Esophagus (tissue), 2 donors: ENCODE results near the gene CDCA5. TPM values are rescaled to one million over a fixed set of nuclear protein-coding genes. Genes with fewer than 3 reads are reported as not detected.
A peak's percentile ranks its signal among the peaks of the same experiment; 100 is the strongest.

ENCODE experiments used
- H3K27ac ChIP-seq, 2 donors: one replicate each; pipeline ENCODE4 v1.5.1; 2013; ENCODE audit warnings: low read depth in 2 of 2, mild to moderate bottlenecking in 2 of 2, inconsistent platforms in 1 of 2, low read length in 1 of 2, moderate library complexity in 1 of 2
- H3K27me3 ChIP-seq, 2 donors: one replicate each; pipeline ENCODE4 v1.6.1; 2013; ENCODE audit warnings: low read length in 2 of 2, control low read depth in 1 of 2, mild to moderate bottlenecking in 1 of 2; ENCODE audit not compliant: insufficient read depth in 2 of 2, control insufficient read depth in 1 of 2
- H3K36me3 ChIP-seq, 2 donors: one replicate each; pipeline ENCODE4 v1.6.1; 2013; ENCODE audit warnings: low read length in 1 of 2; ENCODE audit not compliant: control insufficient read depth in 2 of 2, insufficient read depth in 2 of 2
- H3K4me1 ChIP-seq, 2 donors: one replicate each; pipeline ENCODE4 v1.6.1; 2013; ENCODE audit warnings: low read length in 1 of 2; ENCODE audit not compliant: control insufficient read depth in 2 of 2, insufficient read depth in 2 of 2
- H3K4me3 ChIP-seq, 2 donors: one replicate each; pipeline ENCODE4 v1.5.1; 2013; ENCODE audit warnings: low read length in 2 of 2, mild to moderate bottlenecking in 2 of 2, low read depth in 1 of 2, moderate library complexity in 1 of 2
- H3K9me3 ChIP-seq, 2 donors: one replicate each; pipeline ENCODE4 v1.6.1; 2013; ENCODE audit warnings: mild to moderate bottlenecking in 2 of 2, low read depth in 1 of 2, low read length in 1 of 2, moderate library complexity in 1 of 2; ENCODE audit not compliant: control insufficient read depth in 2 of 2, insufficient read depth in 1 of 2
- WGBS, 2 donors: extraction: QIAGEN DNeasy Blood & Tissue Kit; methylation state at CpG; one replicate each; pipeline ENCODE4 v1.1.7; 2013; 5-methylcytosine and 5-hydroxymethylcytosine counted together
- polyA plus RNA-seq, 2 donors: library from polyadenylated mRNA; stranded (reverse); fragments of 200-250 nt; gene quantifications; one replicate each; pipeline ENCODE4 v1.2.3, GENCODE V29; 2013
- donor health status: healthy with polysubstance abuse.
- donor health status: Bipolar disorder and iron deficiency.

The CDCA5 gene
- polyA plus RNA-seq, 2 donors: 4.3 to 8.8 TPM

DNA sequence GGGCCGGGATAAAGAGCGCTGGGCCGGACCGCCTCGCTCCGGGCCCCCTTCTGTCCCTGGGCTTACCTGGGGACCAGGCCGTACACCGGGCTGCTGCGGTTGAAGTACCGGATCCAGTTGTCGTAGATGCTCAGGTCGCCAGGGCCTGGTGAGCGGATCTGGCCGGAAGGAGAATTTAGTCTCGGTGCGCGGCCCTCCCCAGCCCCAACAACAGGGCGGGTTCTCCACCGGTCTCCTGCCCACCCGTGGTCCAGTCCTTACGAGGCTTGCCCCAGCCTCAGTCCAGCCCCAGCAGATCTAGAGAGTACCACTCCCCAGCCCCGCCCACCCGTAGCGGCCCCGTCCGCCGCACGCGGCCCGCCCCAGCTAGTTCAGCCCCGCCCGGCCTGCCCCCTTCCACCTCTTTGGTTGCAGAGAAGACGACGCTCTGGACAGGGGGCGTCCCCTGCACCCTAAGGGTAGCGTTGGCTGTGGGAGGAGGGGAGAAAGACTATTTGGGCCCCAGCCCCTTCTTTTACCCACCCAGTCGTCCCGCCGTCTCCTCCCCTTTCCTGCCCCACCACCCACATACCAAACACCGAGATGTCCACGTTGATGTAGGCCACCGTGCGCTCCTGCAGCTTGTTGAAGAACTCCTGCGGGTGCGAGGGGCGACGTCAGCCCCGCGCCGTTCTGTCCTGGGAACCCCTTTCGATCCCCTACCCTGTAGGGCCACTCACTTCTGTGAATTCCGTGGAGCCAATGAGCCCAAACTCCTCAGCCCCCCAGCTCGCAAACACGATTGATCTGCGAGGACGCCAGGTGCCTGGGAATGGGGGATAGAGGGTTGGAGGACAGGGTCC lies 36.0 kb downstream of the CDCA5 start:
- peak overlapping the region; percentile 32 to 40 for H3K4me3 ChIP-seq
- peak overlapping the region; percentile 8 to 39 for H3K27ac ChIP-seq
- WGBS, 2 donors: 17 to 26% methylated on average over 51 to 56 of the region's 56 CpGs
- H3K36me3 ChIP-seq: peaks cover 0 to 11% of the 10 kb centered on the region in 2 donors
- peaks cover under 1 to 9% of the 10 kb centered on the region in 2 donors for H3K4me1 ChIP-seq
- no peaks in the 10 kb centered on the region for H3K9me3 ChIP-seq
- H3K27me3 ChIP-seq: no peaks in the 10 kb centered on the region

GRCh38 chr11:65045728-65046127 lies 38.1 kb downstream of the CDCA5 start:
- peaks cover 0 to 5% of the 10 kb centered on the region in 2 donors for H3K4me1 ChIP-seq
- 85 to 87% methylated on average over 7 of the region's 7 CpGs for WGBS, 2 donors
- no peak overlapping the region for H3K4me3 ChIP-seq
- no peak overlapping the region for H3K27ac ChIP-seq
- H3K36me3 ChIP-seq: peaks cover 0 to 11% of the 10 kb centered on the region in 2 donors
- no peaks in the 10 kb centered on the region for H3K9me3 ChIP-seq
- no peaks in the 10 kb centered on the region for H3K27me3 ChIP-seq

DNA sequence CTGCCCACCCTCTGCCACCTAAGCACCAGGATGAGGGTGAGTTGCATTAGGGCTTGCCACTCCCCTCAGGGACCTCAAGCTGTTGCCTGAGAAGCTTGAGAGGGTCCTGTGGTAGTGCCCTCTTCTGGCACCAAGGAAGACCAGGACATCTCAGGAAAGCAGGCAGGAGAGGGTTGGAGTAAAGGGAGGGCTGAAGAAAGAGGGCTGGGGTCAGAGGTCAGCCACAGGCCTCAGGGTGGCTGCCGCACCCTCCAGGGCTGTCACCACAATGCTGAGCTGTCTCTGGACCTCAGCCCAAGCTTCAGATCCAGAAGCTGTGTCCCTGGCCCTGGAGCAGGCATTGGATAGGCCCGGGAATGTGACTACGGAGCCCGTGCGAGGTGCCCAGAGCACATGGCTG lies 38.8 kb downstream of the CDCA5 start:
- Histone ChIP-seq H3K4me3 (no peak overlapping the region), H3K27me3 (no peaks in the 10 kb centered on the region), H3K27ac (no peak overlapping the region), H3K9me3 (no peaks in the 10 kb centered on the region), H3K4me1 (peaks cover 0 to 5% of the 10 kb centered on the region in 2 donors), H3K36me3 (peaks cover 0 to 11% of the 10 kb centered on the region in 2 donors)
- 89 to 93% methylated on average over 5 of the region's 5 CpGs for WGBS, 2 donors

DNA sequence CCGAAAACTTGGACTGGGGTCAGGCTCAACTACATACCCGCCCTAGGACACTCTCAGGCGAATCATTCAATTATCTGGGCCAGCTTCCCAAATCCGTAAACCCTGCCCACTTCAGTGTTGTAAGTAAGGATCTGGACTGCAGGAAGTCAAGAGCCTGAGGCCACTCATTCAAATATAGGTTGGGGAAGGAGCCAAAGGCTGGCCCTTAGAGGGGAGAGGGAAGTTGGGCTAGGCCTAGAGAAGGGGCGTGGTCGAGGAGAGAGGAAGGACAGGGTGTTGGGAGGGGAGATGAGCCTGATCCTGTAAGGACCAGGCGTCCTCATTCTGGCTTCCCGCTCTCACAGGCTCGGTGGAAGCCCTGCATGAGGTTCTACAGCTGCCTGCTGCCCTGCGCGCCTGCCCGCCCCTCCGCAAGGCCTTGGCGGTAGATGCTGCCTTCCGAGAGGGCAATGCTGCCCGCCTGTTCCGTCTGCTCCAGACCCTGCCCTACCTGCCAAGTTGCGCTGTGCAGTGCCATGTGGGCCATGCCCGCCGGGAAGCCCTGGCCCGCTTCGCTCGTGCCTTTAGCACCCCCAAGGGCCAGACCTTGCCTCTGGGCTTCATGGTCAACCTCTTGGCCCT lies 39.8 kb downstream of the CDCA5 start:
- H3K9me3 ChIP-seq: no peaks in the 10 kb centered on the region
- peaks cover 0 to 5% of the 10 kb centered on the region in 2 donors for H3K4me1 ChIP-seq
- no peaks in the 10 kb centered on the region for H3K27me3 ChIP-seq
- no peak overlapping the region for H3K4me3 ChIP-seq
- 84 to 85% methylated on average over 23 of the region's 23 CpGs for WGBS, 2 donors
- no peak overlapping the region for H3K27ac ChIP-seq
- H3K36me3 ChIP-seq: peaks cover 0 to 14% of the 10 kb centered on the region in 2 donors

GRCh38 chr11:65042891-65043290 lies 40.9 kb downstream of the CDCA5 start:
- H3K27me3 ChIP-seq: no peaks in the 10 kb centered on the region
- 65 to 73% methylated on average over 6 of the region's 6 CpGs for WGBS, 2 donors
- no peak overlapping the region for H3K27ac ChIP-seq
- H3K4me1 ChIP-seq: peaks cover 0 to 2% of the 10 kb centered on the region in 2 donors
- H3K9me3 ChIP-seq: no peaks in the 10 kb centered on the region
- peaks cover 0 to 19% of the 10 kb centered on the region in 2 donors for H3K36me3 ChIP-seq
- H3K4me3 ChIP-seq: no peak overlapping the region

- Histone ChIP-seq H3K4me3 (peak within 1 kb of the TSS; percentile 69 to 76), H3K27me3 (no peaks in the 10 kb centered on the region), H3K27ac (peak within 1 kb of the TSS; percentile 97 to 99), H3K9me3 (no peaks in the 10 kb centered on the region), H3K36me3 (peaks cover 0 to 30% of the 10 kb centered on the region in 2 donors), H3K4me1 (peaks cover 0 to 1% of the 10 kb centered on the region in 2 donors)
- 0 to 1% methylated on average over 54 to 91 of the region's 91 CpGs for WGBS, 2 donors
Measured at GRCh38 chr11:65040847-65041622, 42.8 kb downstream of the CDCA5 start, which contains the start of gene SAC3D1. SAC3D1 (plus strand) TSS chr11:65041210; CDS start chr11:65041293, 83 bp downstream.

- Histone ChIP-seq H3K4me1 (peaks cover 0 to 1% of the 10 kb centered on the region in 2 donors), H3K4me3 (peak overlapping the region; percentile 69 to 76), H3K27ac (peak overlapping the region; percentile 97 to 99), H3K27me3 (no peaks in the 10 kb centered on the region), H3K9me3 (no peaks in the 10 kb centered on the region), H3K36me3 (peaks cover 5 to 33% of the 10 kb centered on the region in 2 donors)
- WGBS, 2 donors: 14 to 15% methylated on average over 7 of the region's 7 CpGs
Measured at GRCh38 chr11:65040520-65040846, 43.4 kb downstream of the CDCA5 start.

- 65 to 77% methylated on average over 6 of the region's 6 CpGs for WGBS, 2 donors
- Histone ChIP-seq H3K4me1 (no peaks in the 10 kb centered on the region), H3K9me3 (no peaks in the 10 kb centered on the region), H3K27me3 (no peaks in the 10 kb centered on the region), H3K4me3 (no peak overlapping the region), H3K27ac (no peak overlapping the region), H3K36me3 (peaks cover 14 to 38% of the 10 kb centered on the region in 2 donors)
Measured at GRCh38 chr11:65036931-65037330, 46.9 kb downstream of the CDCA5 start.

DNA sequence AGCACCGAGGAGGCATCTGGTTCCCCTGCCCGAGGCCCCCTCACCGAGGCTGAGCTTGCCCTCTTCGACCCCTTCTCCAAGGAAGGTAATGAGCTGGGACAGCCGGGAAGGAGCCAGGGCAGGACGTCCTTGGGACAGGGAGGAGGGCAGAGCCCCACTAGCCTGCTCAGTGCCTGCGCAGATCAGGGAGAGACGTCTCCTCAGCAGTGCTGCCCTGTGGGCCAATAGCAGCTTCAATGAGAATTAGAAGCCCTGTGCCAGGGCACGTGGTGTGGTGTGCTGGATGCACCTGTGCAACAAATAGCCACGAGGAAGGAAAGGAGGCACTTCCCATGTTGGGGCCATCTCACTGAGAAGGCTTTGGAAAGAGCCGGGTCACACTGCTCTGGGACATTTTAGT lies 48.3 kb downstream of the CDCA5 start:
- Histone ChIP-seq H3K9me3 (no peaks in the 10 kb centered on the region), H3K36me3 (peaks cover 14 to 40% of the 10 kb centered on the region in 2 donors), H3K27ac (no peak overlapping the region), H3K4me3 (no peak overlapping the region), H3K4me1 (no peaks in the 10 kb centered on the region), H3K27me3 (no peaks in the 10 kb centered on the region)
- 82 to 86% methylated on average over 11 of the region's 11 CpGs for WGBS, 2 donors
